Chondrocyte (in vitro differentiated cells): ENCODE measurements around the gene SMC6. TPM values are rescaled to one million over a fixed set of nuclear protein-coding genes. Genes with fewer than 3 reads are reported as not detected.

ENCODE experiments used
- DNase-seq: peaks from one replicate; pipeline ENCODE4 v3.0.0; 2021; ENCODE audit warnings: mixed read lengths, low spot score
- H3K27ac Mint-ChIP-seq: one replicate; pipeline ENCODE4 v1.8.0; 2021; ENCODE audit warnings: mild to moderate bottlenecking, moderate library complexity, mixed read lengths; ENCODE audit not compliant: unreplicated experiment
- H3K27me3 Mint-ChIP-seq: 2 replicates; pipeline ENCODE4 v1.8.0; 2021; ENCODE audit warnings: low read depth, mixed read lengths
- H3K36me3 Mint-ChIP-seq: 2 replicates; pipeline ENCODE4 v1.8.0; 2021; ENCODE audit warnings: low read depth, mixed read lengths
- H3K4me1 Mint-ChIP-seq: 2 replicates; pipeline ENCODE4 v1.8.0; 2021; ENCODE audit warnings: low read depth, mild to moderate bottlenecking, mixed read lengths
- H3K4me3 Mint-ChIP-seq: one replicate; pipeline ENCODE4 v1.8.0; 2021; ENCODE audit warnings: mild to moderate bottlenecking, moderate library complexity, mixed read lengths; ENCODE audit not compliant: unreplicated experiment
- H3K9me3 Mint-ChIP-seq: 2 replicates; pipeline ENCODE4 v1.8.0; 2021; ENCODE audit warnings: low read depth, mixed read lengths
- total RNA-seq: library from RNA; stranded (reverse); gene quantifications from 3 replicates; pipeline ENCODE4 v1.2.1, GENCODE V29; 2021
- TF ChIP-seq, protein P1 (sequence below): fragments of 200-600 bp; sonication (generic); IDR thresholded peaks from 2 replicates; pipeline ENCODE4 v1.5.0; 2021; ENCODE audit warnings: antibody characterized with exemption, mild to moderate bottlenecking, moderate library complexity

Gene SMC6
- total RNA-seq, 1 donor from 2014 or later = 21.0 TPM

DNA sequence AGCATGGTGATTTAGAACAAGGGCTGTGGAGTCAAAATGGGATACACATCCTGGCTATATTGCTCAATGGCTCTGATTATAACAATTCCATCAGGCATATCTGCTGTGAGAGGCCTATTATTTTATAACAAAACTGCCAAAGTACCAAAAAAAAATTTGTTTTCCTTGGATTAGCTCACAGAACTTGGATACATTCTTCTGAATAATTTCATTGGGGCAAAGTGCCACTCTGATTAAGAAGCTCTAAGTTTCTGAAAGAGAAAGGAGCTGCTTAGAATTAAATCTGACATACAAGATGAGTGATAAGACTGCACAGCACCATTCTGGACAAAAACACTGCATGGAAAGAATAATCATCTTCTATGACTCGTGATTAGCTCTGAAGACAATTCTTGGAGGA is 85.7 kb downstream of the SMC6 start:
- no peaks in the 10 kb centered on the region for H3K27me3 Mint-ChIP-seq
- H3K36me3 Mint-ChIP-seq = peaks cover 27% of the 10 kb centered on the region
- no peak overlapping the region for H3K27ac Mint-ChIP-seq
- no peak for DNase-seq
- TF ChIP-seq, protein P1, sequence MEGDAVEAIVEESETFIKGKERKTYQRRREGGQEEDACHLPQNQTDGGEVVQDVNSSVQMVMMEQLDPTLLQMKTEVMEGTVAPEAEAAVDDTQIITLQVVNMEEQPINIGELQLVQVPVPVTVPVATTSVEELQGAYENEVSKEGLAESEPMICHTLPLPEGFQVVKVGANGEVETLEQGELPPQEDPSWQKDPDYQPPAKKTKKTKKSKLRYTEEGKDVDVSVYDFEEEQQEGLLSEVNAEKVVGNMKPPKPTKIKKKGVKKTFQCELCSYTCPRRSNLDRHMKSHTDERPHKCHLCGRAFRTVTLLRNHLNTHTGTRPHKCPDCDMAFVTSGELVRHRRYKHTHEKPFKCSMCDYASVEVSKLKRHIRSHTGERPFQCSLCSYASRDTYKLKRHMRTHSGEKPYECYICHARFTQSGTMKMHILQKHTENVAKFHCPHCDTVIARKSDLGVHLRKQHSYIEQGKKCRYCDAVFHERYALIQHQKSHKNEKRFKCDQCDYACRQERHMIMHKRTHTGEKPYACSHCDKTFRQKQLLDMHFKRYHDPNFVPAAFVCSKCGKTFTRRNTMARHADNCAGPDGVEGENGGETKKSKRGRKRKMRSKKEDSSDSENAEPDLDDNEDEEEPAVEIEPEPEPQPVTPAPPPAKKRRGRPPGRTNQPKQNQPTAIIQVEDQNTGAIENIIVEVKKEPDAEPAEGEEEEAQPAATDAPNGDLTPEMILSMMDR = no peak
- H3K9me3 Mint-ChIP-seq = no peaks in the 10 kb centered on the region
- no peak overlapping the region for H3K4me3 Mint-ChIP-seq
- H3K4me1 Mint-ChIP-seq = peaks cover 4% of the 10 kb centered on the region

DNA sequence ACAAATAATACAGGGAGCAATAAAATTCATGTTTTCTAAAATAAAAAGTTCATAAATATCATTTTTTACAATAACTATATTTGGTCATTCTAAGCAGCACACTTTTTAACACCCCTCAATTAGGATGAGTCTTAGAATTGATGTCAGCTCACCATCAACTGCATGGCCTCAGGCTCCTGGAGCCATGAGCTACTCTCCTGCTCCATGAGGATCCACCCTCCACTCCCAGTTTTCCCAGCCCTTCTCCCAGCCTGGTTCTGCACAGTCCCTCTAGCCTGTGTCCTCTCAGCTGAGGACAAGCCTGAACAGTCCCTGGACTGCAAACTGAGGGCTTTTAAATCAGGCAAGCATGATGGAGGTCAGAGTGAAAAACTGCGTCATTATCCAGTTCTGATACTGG is 89.1 kb downstream of the SMC6 start:
- H3K27me3 Mint-ChIP-seq = no peaks in the 10 kb centered on the region

DNA sequence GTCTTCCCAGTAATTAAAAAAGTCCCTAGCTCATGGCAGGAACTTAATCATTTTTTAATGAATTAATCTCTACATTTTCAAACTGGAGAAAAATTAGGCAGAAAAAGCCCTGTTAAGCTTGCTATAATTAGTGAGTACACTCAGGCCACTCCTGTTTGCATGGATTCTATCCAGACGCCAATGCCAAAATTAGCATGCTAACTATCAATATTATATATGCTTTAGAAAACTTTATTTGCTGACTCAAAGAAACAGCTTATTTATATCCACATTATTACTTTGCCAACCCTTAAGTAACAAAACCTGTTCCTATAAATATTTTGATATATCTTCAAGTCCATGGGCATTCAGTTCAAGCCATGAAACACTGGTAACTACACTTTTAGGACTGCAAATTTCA is 90.9 kb downstream of the SMC6 start:
- H3K4me3 Mint-ChIP-seq = no peak overlapping the region
- TF ChIP-seq, protein P1 = no peak
- no peak for DNase-seq
- no peaks in the 10 kb centered on the region for H3K4me1 Mint-ChIP-seq
- H3K9me3 Mint-ChIP-seq = no peaks in the 10 kb centered on the region
- no peaks in the 10 kb centered on the region for H3K27me3 Mint-ChIP-seq
- H3K27ac Mint-ChIP-seq = no peak overlapping the region
- H3K36me3 Mint-ChIP-seq = peaks cover 23% of the 10 kb centered on the region

More for the DNA sequence above, 89.1 kb downstream of the SMC6 start:
- TF ChIP-seq, protein P1 = no peak
- DNase-seq = no peak
- Mint-ChIP-seq H3K4me1 (peaks cover 4% of the 10 kb centered on the region), H3K9me3 (no peaks in the 10 kb centered on the region), H3K27ac (no peak overlapping the region), H3K4me3 (no peak overlapping the region), H3K36me3 (peaks cover 32% of the 10 kb centered on the region)

DNA sequence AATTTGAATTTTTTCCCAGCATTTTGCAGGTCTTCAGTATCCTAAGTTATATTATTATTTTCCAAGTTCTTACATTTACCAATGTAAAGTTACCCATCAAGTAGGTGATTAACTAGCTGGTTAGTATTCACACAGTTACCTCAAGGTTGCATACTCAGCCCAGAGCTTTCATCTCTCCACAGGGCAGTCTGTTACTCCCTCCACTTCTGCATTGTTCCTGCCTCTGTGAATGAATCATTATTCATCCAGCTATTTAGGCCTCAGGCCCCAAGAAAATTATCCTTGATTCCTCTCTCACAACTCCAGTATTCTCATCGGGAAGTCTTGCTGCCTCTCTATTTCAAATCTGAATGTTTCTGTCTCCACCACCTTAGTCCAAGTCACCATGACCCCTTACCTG is 92.2 kb downstream of the SMC6 start:
- no peak overlapping the region for H3K4me3 Mint-ChIP-seq
- H3K27me3 Mint-ChIP-seq = no peaks in the 10 kb centered on the region
- DNase-seq = no peak
- no peaks in the 10 kb centered on the region for H3K9me3 Mint-ChIP-seq
- no peaks in the 10 kb centered on the region for H3K4me1 Mint-ChIP-seq
- TF ChIP-seq, protein P1 = no peak
- H3K27ac Mint-ChIP-seq = no peak overlapping the region
- H3K36me3 Mint-ChIP-seq = peaks cover 21% of the 10 kb centered on the region

DNA sequence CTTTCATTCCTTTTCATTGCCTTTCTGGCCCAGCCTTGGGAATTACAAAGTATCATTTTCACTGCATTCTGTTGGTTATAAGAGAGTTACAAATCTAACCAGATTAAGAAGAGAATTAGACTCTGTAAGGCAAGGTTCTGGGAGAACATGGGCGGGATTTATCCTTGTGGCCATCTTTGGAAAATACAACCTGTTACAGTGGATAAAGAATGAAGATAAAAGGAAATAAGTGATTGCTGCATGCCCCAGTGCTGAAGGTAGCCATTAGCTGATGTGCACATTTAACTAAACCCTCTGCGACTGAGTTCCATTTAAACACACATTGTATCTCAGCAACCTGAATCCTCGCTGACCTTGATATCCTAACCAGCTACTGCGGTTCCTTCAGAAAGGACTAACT is 93.4 kb downstream of the SMC6 start:
- Mint-ChIP-seq H3K9me3 (no peaks in the 10 kb centered on the region), H3K27ac (no peak overlapping the region)
- TF ChIP-seq, protein P1 = no peak

More for the DNA sequence above, 93.4 kb downstream of the SMC6 start:
- no peak for DNase-seq
- H3K36me3 Mint-ChIP-seq = peaks cover 18% of the 10 kb centered on the region
- H3K4me3 Mint-ChIP-seq = no peak overlapping the region
- H3K27me3 Mint-ChIP-seq = no peaks in the 10 kb centered on the region
- no peaks in the 10 kb centered on the region for H3K4me1 Mint-ChIP-seq
